22Rv1 (cell line): ENCODE data around the gene ISLR2.
"Not testable (repeated sequence)": the region's sequence is repeated elsewhere in the genome, so short reads cannot be mapped to it uniquely, and the experiment has no call there.

Experiments used
- CTCF ChIP-seq: fragments of 450-650 bp; IDR thresholded peaks from 2 replicates; pipeline ENCODE4 v1.5.1; 2017; ENCODE audit warnings: mild to moderate bottlenecking
- ZFX ChIP-seq: fragments of 450-650 bp; IDR thresholded peaks from 2 replicates; pipeline ENCODE4 v1.6.1; 2017; ENCODE audit warnings: antibody characterized with exemption, borderline replicate concordance

GRCh38 chr15:74162195-74162536, 31.8 kb downstream of the ISLR2 start:
- not testable (repeated sequence) for TF ChIP-seq CTCF, ZFX
